Muscle layer of colon (tissue), 2 donors: Measurements from ENCODE around the gene PTPRD.

Source experiments
- H3K27ac ChIP-seq: one replicate; pipeline ENCODE4 v1.7.0; 2013; ENCODE audit warnings: low read depth, mild to moderate bottlenecking, low read length, moderate library complexity
- H3K27me3 ChIP-seq, 2 donors: one replicate each; pipeline ENCODE4 v1.7.0; 2013; ENCODE audit warnings: low read length in 2 of 2, mild to moderate bottlenecking in 2 of 2; ENCODE audit not compliant: insufficient read depth in 2 of 2, control insufficient read depth in 1 of 2
- H3K36me3 ChIP-seq: one replicate; pipeline ENCODE4 v1.7.0; 2013; ENCODE audit warnings: mild to moderate bottlenecking, low read length; ENCODE audit not compliant: insufficient read depth
- H3K4me1 ChIP-seq: one replicate; pipeline ENCODE4 v1.7.0; 2013; ENCODE audit warnings: mild to moderate bottlenecking, low read length; ENCODE audit not compliant: insufficient read depth
- H3K4me3 ChIP-seq, 2 donors: one replicate each; pipeline ENCODE4 v1.7.0; 2013; ENCODE audit warnings: low read length in 2 of 2, low read depth in 1 of 2, mild to moderate bottlenecking in 1 of 2, moderate library complexity in 1 of 2
- H3K9ac ChIP-seq: one replicate; pipeline ENCODE4 v1.7.0; 2013; ENCODE audit warnings: low read length
- H3K9me3 ChIP-seq: one replicate; pipeline ENCODE4 v1.7.0; 2013; ENCODE audit warnings: mild to moderate bottlenecking, low read length
- donor health status: abdominal sarcoma.
- donor health status: Adenocarcinoma of cecum.

PTPRD gene

GRCh38 chr9:10168241-10168640 lies 444.6 kb downstream of the PTPRD start:
- Histone ChIP-seq H3K9me3 (no peaks in the 10 kb centered on the region), H3K27ac (no peak overlapping the region), H3K36me3 (no peaks in the 10 kb centered on the region), H3K4me1 (no peaks in the 10 kb centered on the region), H3K27me3 (no peaks in the 10 kb centered on the region), H3K4me3 (no peak overlapping the region), H3K9ac (no peak overlapping the region)

- Histone ChIP-seq H3K36me3 (no peaks in the 10 kb centered on the region), H3K27ac (no peak overlapping the region), H3K27me3 (no peaks in the 10 kb centered on the region), H3K9ac (no peak overlapping the region), H3K9me3 (no peaks in the 10 kb centered on the region), H3K4me1 (no peaks in the 10 kb centered on the region), H3K4me3 (no peak overlapping the region)
Measured at GRCh38 chr9:10148796-10149195, 464.0 kb downstream of the PTPRD start.

GRCh38 chr9:10146517-10147331 lies 466.1 kb downstream of the PTPRD start:
- no peaks in the 10 kb centered on the region for H3K9me3 ChIP-seq
- H3K4me1 ChIP-seq = no peaks in the 10 kb centered on the region
- no peak overlapping the region for H3K9ac ChIP-seq
- no peak overlapping the region for H3K27ac ChIP-seq
- no peak overlapping the region for H3K4me3 ChIP-seq
- no peaks in the 10 kb centered on the region for H3K36me3 ChIP-seq
- H3K27me3 ChIP-seq = no peaks in the 10 kb centered on the region

GRCh38 chr9:10144355-10144754 lies 468.4 kb downstream of the PTPRD start:
- no peaks in the 10 kb centered on the region for H3K4me1 ChIP-seq
- no peak overlapping the region for H3K4me3 ChIP-seq
- H3K9me3 ChIP-seq = no peaks in the 10 kb centered on the region
- H3K9ac ChIP-seq = no peak overlapping the region
- no peaks in the 10 kb centered on the region for H3K36me3 ChIP-seq
- H3K27ac ChIP-seq = no peak overlapping the region
- no peaks in the 10 kb centered on the region for H3K27me3 ChIP-seq

- no peak overlapping the region for H3K27ac ChIP-seq
- H3K9me3 ChIP-seq = no peaks in the 10 kb centered on the region
- no peaks in the 10 kb centered on the region for H3K36me3 ChIP-seq
- H3K9ac ChIP-seq = no peak overlapping the region
- H3K4me3 ChIP-seq = no peak overlapping the region
- H3K4me1 ChIP-seq = no peaks in the 10 kb centered on the region
- H3K27me3 ChIP-seq = no peaks in the 10 kb centered on the region
Measured at GRCh38 chr9:10135553-10135952, 477.2 kb downstream of the PTPRD start.

GRCh38 chr9:10134266-10134665 lies 478.5 kb downstream of the PTPRD start:
- no peaks in the 10 kb centered on the region for H3K9me3 ChIP-seq
- H3K4me3 ChIP-seq = no peak overlapping the region
- H3K9ac ChIP-seq = no peak overlapping the region
- H3K27ac ChIP-seq = no peak overlapping the region
- no peaks in the 10 kb centered on the region for H3K27me3 ChIP-seq
- H3K36me3 ChIP-seq = no peaks in the 10 kb centered on the region
- no peaks in the 10 kb centered on the region for H3K4me1 ChIP-seq

GRCh38 chr9:10130061-10130675 lies 482.6 kb downstream of the PTPRD start:
- H3K27ac ChIP-seq = no peak overlapping the region
- H3K9ac ChIP-seq = no peak overlapping the region
- no peak overlapping the region for H3K4me3 ChIP-seq
- H3K4me1 ChIP-seq = no peaks in the 10 kb centered on the region
- H3K27me3 ChIP-seq = no peaks in the 10 kb centered on the region
- H3K9me3 ChIP-seq = no peaks in the 10 kb centered on the region
- H3K36me3 ChIP-seq = no peaks in the 10 kb centered on the region

- no peaks in the 10 kb centered on the region for H3K27me3 ChIP-seq
- H3K9ac ChIP-seq = no peak overlapping the region
- no peaks in the 10 kb centered on the region for H3K9me3 ChIP-seq
- no peaks in the 10 kb centered on the region for H3K4me1 ChIP-seq
- no peak overlapping the region for H3K27ac ChIP-seq
- H3K36me3 ChIP-seq = no peaks in the 10 kb centered on the region
- H3K4me3 ChIP-seq = no peak overlapping the region
Measured at GRCh38 chr9:10127867-10128266, 484.9 kb downstream of the PTPRD start.

GRCh38 chr9:10112798-10113197 lies 500.0 kb downstream of the PTPRD start:
- H3K4me1 ChIP-seq = no peaks in the 10 kb centered on the region
- H3K4me3 ChIP-seq = no peak overlapping the region
- no peak overlapping the region for H3K9ac ChIP-seq
- H3K27me3 ChIP-seq = no peaks in the 10 kb centered on the region
- H3K9me3 ChIP-seq = no peaks in the 10 kb centered on the region
- no peaks in the 10 kb centered on the region for H3K36me3 ChIP-seq
- no peak overlapping the region for H3K27ac ChIP-seq

- no peak overlapping the region for H3K9ac ChIP-seq
- H3K4me1 ChIP-seq = no peaks in the 10 kb centered on the region
- H3K4me3 ChIP-seq = no peak overlapping the region
- no peak overlapping the region for H3K27ac ChIP-seq
- no peaks in the 10 kb centered on the region for H3K27me3 ChIP-seq
- H3K9me3 ChIP-seq = no peaks in the 10 kb centered on the region
- H3K36me3 ChIP-seq = no peaks in the 10 kb centered on the region
Measured at GRCh38 chr9:10112070-10112469, 500.7 kb downstream of the PTPRD start.

GRCh38 chr9:10108815-10109214 lies 504.0 kb downstream of the PTPRD start:
- H3K36me3 ChIP-seq = no peaks in the 10 kb centered on the region
- no peaks in the 10 kb centered on the region for H3K27me3 ChIP-seq
- H3K9ac ChIP-seq = no peak overlapping the region
- H3K27ac ChIP-seq = no peak overlapping the region
- H3K9me3 ChIP-seq = no peaks in the 10 kb centered on the region
- H3K4me1 ChIP-seq = no peaks in the 10 kb centered on the region
- no peak overlapping the region for H3K4me3 ChIP-seq

- Histone ChIP-seq H3K4me3 (no peak overlapping the region), H3K36me3 (no peaks in the 10 kb centered on the region), H3K27ac (no peak overlapping the region), H3K4me1 (no peaks in the 10 kb centered on the region), H3K9me3 (no peaks in the 10 kb centered on the region), H3K9ac (no peak overlapping the region), H3K27me3 (no peaks in the 10 kb centered on the region)
Measured at GRCh38 chr9:10104774-10105173, 508.0 kb downstream of the PTPRD start.
